ENCODE measurements around the gene SH3PXD2A.

SH3PXD2A gene

GRCh38 chr10:103717341-103718246 lies 137.8 kb downstream of the SH3PXD2A start:
- no peak for DNase-seq

- no peak for DNase-seq
Measured at GRCh38 chr10:103716206-103717160, 138.9 kb downstream of the SH3PXD2A start.

- no peak for DNase-seq
Measured at GRCh38 chr10:103715430-103715829, 139.9 kb downstream of the SH3PXD2A start.

DNA sequence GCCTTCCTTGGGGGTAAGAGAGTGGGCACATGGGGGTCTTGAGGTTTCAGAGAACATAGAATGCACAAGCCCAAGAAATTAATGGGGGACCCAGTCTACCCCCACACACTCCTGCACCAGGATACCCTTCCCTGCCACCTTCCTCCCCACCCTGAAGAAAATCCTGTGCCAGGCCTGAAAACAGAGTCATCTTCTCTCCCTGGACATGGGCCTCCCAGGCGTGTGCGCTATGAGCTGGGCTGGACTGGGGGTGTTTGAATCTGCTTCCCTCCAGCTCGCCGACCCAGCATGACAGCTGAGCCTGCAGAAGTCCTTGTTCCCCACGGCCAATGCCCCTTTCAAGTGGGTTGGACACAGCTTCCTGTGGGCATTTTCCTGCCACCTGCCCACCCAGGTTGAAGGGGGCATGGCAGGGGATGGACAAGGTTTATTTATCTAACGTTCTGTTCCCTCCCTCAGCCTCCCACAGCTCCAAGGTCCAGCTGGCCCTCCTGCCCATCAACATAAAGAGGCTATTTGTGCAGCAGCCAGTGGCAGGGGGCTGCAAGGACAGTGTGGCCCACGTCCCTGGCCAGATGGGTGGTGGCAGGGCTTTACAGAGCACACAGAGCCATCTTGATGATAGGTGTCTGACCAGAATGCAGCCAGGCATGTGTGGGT lies 141.0 kb downstream of the SH3PXD2A start:
- DNase-seq, result no peak

DNA sequence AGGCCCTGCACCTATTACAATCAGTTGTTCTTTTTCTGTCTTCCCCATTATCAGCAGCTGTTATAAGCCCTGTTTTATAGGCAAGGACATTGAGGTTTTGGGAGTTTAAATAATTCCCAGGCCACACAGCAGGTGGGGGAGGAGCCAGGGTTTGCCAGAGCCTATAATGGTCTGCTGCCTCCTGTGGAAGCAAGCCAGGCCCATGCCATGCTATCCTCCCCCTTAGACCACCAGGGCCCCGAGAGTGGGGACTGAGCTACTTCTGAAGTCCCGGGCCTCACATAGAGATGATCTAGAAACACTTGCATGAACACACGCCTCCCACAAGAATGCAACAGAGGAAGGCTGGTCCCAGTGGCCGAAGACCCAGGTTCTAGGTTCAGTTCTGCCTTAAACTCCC lies 141.7 kb downstream of the SH3PXD2A start:
- no peak for DNase-seq

- DNase-seq, result peak; percentile 76 to 83
Measured at GRCh38 chr10:103712898-103713498, 142.4 kb downstream of the SH3PXD2A start.

- no peak for DNase-seq
Measured at GRCh38 chr10:103712146-103712545, 143.2 kb downstream of the SH3PXD2A start.

DNA sequence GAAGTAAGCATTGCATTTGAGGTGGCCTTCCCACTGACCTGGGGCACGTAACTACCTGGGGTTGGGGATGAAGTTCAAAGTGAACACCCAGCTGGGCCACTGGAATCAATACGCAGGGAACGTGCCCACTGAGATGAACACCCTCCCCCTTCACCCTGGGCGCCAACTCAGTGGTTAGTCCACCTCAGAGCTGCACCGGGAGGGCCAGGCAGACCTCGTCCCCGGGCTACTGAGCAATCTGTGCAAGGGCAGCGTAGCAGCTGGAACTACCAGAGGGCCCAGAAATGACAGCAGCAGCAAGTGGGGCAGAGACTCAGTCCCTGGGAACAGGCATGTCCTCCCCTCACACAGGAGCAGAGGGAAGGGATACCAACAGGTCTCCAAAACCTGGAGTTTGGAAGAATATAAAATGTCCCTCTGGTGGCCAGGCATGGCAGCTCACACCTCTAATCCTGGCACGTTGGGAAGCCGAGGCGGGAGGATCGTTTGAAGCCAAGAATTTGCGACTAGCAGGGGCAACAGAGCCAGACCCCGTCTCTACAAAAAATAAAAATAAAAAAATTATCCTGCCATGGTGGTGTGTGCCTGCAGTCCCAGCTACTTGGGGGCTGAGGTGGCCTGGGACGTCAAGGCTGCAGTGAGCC lies 143.9 kb downstream of the SH3PXD2A start:
- no peak for DNase-seq

DNA sequence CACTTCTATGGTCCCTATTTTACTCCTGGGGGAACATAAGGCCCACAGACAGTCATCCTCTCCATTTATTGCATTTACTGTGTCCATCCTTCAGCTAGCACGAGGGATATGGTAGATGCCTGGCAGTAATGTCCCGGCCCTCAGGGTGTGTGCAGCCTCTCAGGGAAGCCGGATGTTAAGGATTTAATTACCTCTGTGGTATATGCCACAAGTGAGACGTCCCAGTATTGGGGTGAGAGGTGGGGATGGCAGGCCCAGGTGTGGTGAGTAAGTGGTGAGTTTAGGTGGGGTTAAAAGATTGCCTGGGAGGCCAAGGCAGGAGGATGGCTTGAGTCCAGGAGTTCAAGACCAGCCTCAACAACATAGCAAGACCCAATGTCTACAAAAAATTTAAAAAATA lies 144.9 kb downstream of the SH3PXD2A start:
- no peak for DNase-seq

- DNase-seq, result no peak
Measured at GRCh38 chr10:103709341-103709920, 145.9 kb downstream of the SH3PXD2A start.

DNA sequence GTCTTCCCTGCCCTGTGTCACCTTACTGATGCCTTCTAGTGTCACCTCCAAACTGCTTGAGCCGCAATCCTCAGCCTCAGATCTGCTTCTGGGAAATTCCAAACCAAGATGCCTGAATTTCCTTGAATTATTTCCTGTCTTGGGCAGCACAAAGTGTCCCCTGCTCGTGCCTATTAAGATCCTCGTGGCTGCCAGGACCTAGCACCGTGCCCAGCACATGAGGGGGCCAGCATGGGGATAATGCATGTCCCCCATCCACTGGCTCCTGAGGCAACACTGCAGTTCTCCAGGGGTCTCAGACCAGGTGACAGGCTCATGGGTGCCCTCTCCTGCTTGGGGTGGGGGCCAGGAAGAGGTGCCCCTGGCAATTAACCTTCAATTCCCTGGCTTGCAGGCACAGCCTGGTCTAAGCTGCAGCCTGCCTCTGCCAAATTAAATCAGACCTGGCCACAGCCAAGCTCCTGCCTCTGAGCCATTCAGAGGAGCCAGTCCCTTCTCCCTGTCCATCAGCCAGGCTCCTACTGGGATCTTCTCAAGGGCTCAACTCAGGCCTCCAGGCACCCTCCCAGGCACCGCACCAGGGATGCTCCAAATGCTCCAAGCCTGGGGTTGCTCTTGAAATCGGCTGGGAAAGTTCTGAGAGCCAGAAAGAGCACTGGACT lies 146.6 kb downstream of the SH3PXD2A start:
- DNase-seq, result no peak

GRCh38 chr10:103707956-103708626 lies 147.3 kb downstream of the SH3PXD2A start:
- DNase-seq, result no peak

GRCh38 chr10:103706762-103707161 lies 148.6 kb downstream of the SH3PXD2A start:
- no peak for DNase-seq

- DNase-seq, result no peak
Measured at GRCh38 chr10:103706047-103706446, 149.3 kb downstream of the SH3PXD2A start.

- no peak for DNase-seq
Measured at GRCh38 chr10:103703941-103704919, 151.1 kb downstream of the SH3PXD2A start.

DNA sequence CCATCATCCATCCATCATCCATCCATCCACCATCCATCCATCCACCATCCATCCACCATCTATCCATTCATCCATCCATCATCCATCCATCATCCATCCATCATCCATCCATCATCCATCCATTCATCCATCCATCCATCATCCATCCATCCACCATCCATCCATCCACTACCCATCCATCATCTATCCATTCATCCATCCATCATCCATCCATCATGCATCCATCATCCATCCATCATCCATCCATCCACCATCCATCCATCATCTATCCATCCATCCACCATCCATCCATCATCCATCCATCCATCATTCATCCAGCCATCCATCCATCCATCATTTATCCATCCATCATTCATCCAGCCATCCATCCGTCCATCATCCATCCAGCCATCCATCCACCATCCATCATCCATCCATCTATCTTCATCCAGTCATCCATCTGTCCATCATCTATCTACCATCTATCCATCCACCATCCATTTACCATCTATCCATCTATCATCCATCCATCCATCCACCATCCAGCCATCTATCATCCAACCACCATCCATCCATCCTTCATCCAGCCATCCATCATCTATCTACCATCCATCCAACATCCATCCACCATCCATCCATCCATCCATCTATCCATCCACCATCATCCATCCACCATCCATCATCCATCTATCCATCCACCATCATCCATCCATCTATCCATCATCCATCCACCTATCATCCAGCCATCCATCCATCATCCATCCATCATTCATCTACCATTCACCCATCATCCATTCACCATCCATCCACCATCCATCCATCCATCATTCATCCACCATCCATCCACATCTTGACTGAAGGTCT lies 153.8 kb downstream of the SH3PXD2A start:
- DNase-seq, result no peak

DNA sequence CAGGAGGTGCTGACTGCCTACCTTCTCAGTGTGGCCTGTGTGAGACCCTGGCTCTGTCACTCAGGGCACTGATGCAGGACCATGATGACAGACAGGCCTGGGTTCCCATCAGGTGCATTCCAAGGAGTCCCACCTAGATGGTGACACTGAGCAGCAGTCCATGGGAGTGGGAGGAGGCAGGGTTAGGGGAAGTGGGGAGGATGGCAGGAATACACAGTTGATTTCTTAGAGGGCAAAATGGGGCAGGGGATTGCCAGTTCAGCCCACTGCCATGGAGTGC lies 155.0 kb downstream of the SH3PXD2A start:
- DNase-seq, result no peak

DNA sequence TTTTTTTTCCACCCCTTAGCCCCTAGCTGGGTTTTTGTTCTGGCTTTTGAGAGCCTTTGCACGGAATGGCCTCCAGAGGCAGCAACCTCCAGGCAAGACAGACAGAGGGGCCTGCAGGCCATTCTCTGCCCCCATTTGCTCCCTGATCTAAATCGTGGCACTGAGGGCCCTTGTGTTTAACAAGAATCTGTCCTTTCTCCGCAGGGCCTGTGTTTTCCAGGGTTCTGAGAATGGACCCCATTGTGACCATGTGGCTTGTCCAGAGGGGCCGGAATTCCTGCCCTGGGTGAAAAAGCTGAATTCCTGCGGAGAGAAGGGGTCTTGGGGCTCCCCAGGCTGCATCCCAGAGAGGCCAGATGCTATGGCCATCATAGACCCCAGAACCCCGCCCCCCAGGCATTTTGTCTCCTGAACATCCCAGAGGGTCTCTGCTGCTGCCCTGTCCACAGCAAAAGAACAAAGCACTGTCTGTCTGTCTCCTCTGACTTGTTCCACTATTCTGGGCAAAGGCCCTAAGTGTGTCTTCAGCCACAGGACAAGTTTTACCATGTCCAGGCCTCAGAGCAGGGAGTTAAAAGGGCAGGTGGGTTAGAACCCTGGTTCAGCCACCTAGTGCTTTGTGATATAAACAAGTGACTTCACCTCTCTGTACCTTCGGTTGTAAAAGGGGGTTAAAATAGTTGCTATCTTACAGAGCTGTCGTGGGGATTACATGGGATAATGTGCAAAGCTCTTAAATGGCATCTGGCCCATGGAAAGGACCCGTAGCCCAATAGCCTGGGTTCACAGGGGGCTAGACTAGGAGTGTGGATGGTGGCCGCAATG lies 155.6 kb downstream of the SH3PXD2A start:
- no peak for DNase-seq
